GM18867 (cell line): ENCODE results near the gene GRID1.
A peak's percentile ranks its signal among the peaks of the same experiment; 100 is the strongest.

Experiments
- ATAC-seq: cut with Tn5 transposase; IDR thresholded peaks from one replicate; pipeline ENCODE4 v1.9.1; 2021; ENCODE audit warnings: mild to moderate bottlenecking, moderate library complexity; ENCODE audit not compliant: unreplicated experiment

Gene GRID1

DNA sequence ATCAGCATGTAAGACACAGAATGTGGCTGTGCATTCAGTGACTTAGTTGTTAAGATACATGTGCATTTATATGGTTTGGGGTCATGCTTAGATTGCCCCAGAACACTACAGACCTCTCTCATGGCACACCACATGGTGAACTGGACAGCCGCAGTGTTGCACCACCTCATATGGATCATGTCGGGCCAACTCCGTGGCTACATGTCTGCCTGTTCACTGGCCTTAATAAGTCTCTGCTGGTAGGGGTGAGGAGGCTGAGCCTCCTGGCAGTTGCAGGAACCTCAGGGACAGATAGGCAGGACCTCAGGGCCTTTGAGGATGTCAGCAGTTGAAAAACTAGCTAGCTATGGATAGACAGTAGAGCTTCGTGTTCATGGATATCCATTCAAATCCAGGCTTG lies 751.0 kb downstream of the GRID1 start:
- no peak for ATAC-seq

DNA sequence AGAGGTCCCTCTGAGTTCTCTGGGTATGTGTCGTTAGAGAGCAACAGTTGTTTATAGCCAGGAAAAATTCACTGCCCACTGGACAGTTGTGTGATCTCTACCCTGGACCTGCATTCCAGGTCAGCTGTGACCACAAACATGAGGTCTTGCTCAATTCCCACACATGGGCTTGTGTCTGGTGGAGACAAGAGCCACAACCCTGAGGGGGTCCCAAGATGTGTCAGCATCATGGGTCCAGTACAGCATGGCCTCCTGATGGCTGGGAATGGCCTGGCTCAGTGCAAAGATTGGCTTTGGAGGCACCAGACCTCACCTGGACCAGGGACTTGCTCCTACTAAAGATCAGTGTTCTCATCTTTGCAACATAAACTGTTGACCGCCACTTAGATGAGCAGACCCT lies 751.6 kb downstream of the GRID1 start:
- ATAC-seq, result no peak

DNA sequence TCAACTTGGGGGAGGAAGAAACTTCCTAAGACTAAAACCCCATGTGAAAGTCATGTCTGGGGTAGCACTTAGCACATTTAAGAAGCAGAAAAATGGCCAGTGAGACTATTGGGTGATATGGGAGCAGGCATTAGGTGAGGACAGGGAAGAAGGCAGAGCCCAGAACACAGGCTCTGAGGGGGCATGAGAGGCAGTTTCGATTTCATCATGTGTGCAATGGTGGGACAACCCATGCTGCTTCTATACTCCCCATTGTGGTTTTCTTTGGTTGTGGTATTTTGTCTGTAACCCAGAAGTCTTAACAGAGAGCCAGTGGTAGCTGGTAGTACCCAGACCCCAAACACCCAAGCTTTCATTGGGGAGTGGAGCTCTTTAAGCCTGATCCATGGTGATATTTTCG lies 752.0 kb downstream of the GRID1 start:
- no peak for ATAC-seq

DNA sequence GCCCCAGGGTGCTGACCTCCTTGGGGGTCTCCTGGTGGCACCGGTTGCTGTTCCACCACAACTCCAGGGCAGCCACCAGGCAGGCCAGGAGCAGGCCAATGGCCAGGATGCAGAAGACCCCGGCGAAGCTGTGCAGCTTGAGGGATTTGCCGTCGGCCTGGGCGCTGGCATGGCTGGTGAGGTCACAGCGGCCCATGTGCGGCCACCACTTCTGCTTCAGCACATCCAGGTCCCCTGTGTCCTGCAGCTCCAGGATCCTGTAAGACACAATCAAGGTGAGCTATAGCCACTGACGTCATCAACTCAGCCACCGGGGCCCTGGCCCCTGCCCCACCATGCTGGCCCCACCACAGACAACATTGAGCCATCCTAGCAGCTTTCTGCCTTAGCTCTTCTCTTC lies 753.2 kb downstream of the GRID1 start:
- ATAC-seq, result no peak

DNA sequence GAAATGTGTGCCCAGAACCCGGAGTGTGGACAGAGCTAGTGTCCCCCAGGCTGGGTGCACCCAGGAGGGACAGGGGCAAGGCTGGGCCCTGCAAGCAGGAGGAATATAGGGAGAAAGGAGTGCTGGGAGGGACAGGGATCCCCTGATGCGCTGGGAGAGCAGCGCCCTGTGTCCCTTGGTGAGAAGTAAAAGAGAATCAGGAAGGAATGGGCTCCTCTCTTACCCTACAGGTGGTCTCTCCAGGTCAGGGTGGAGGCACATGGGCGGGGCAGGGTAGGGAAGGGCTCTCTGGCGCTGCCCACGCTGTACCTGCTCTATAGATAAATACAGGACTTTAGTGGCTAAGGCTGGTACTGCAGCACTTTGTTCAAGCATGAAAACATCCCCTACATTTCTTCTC lies 753.8 kb downstream of the GRID1 start:
- ATAC-seq, result peak; percentile 57

DNA sequence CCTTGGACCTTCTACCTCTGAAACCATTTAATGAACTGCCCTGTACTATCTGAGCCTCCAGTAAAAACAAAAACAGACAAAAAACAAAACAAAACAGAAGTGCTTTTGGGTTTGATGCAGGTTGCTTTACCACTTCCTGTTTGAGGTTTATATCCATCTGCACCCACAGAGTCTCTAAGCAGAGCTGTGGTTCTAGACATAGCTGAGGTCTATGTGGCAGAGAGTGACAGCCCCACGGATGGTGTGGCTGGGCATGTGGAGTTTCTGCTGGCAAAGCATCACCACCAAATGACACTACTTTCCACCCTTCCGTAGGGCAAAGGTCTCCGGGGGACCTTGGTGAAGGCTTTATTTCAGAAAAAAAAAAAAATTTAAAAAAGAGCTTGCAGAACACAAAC lies 754.2 kb downstream of the GRID1 start:
- peak; percentile 98 for ATAC-seq

DNA sequence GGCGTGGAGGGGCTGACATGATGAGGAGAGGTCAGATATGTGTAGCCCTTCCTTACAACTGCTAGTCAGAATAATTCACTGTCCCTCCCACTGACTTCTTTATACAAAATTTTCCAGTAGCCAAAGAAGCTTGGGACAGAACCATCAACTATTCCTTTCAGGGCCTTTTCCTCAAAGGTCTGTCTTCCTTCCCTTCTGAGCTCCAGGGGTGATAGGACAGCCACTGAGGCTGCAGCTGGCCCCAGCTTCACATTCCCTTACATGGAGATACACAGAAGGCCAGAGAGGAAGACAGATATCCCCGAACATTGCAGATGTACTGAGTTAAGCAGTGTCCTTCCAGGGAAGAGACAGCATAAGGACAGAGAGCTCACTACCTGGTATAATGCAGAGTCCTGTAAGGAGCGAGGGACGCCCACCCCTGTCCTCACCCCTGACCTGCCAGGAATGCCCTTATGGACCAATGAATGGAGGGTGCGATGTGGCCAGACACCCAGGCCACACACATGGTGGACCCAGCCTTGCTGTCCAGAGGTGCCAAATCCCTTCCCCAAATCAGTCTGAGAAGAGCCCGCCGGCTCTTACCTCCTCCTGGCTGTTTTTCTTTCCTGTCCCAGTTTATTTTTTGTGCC lies 754.7 kb downstream of the GRID1 start:
- no peak for ATAC-seq

DNA sequence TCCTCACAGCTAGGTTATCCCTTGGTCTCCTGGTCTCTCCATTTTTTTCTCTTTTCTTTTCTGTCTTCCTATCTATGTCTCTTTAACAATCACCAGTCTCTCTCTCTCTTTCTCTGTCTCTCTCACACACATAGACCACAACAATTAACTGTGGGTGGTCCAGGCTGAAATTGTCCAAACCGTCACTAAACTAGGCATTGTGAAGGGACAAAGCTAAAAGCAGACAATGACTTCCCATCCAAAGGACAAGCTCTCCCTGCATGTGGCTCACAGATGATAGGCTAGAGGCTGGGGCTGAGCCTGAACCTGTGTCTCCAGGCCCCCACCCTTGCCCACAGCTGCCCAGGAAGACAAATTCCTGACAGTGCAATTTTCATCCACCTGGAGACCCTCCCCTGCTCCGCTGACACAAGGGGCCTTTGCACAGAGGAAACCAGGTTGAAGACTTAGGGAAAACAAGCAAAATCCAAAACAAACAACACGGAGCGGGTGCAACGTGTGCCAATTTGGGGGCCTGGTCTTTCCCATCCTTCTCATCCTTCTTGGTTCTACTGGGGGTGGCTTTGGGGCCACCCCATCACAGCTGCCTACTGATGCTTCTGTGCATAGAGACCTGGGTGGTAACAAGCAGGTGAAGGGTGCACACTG lies 755.4 kb downstream of the GRID1 start:
- no peak for ATAC-seq

DNA sequence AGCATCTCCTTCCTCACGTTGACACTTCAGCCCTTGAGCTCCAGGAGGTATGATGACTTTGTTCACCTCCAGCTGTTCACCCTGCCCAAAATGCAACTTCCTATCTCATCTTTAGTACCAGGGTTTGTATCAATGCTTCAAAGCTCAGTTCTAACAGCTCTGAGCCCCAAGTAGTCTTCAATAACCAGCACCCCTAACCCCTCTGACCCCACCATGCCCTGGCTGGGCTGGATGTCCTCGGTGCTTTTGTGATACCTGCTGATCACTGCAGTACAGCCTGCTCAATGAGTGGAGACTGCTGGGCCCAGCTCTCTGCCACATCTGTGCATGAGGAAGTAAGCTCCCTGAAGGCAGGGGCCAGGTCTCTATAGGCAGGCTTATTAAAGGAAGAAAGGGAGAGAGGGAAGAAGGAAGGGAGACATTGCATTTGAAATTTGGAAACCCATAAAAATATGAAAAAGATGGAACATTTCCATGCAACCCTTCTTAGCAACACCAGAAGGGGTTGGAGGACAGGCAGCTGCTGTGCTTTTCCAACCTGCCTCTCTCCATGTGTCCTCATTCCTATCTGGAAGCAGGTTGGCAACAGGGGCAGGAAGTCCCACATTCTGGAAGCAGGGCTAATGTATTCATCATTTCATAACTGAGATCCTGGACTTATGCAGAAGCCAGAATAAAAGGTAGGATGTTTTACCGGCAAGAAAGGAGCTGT lies 756.1 kb downstream of the GRID1 start:
- ATAC-seq, result no peak

DNA sequence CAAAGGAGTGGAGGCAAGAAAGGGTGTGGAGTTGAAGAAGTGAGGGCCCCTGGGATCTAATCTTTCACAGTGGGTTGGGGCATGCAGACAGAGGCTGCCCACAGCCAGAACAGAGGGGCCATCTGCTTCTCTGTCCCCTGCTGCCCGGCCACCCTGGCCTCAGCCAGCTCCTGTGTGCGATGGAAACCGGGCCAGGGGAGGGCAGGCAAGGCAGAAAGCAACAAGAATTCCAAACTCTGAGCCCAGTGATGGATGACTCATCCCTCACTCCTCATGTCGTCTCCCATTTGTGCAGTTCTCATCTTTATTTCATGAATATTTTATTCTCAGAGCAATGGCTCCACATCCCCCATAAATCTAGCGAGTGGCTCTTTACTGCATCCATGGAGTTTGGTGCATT lies 757.1 kb downstream of the GRID1 start:
- ATAC-seq, result no peak

DNA sequence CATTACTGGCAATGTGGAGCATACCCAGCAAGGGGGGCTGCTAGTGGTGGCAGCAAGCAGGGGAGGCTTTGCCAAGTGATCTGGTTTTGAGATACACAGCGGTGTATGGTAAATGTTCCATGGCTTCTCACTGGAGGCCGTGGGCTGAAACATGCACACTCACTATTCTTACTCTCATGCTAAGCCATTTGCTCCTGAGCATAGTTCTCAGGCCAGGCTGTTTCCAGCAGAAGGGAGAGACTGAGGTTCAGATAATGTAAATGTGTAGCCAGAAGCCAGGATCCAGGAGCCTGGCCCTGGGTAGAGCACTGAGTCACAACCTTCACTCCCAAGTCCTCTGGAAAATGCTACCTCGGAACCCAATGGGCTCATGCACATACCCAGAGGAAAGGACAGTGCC lies 757.9 kb downstream of the GRID1 start:
- no peak for ATAC-seq

DNA sequence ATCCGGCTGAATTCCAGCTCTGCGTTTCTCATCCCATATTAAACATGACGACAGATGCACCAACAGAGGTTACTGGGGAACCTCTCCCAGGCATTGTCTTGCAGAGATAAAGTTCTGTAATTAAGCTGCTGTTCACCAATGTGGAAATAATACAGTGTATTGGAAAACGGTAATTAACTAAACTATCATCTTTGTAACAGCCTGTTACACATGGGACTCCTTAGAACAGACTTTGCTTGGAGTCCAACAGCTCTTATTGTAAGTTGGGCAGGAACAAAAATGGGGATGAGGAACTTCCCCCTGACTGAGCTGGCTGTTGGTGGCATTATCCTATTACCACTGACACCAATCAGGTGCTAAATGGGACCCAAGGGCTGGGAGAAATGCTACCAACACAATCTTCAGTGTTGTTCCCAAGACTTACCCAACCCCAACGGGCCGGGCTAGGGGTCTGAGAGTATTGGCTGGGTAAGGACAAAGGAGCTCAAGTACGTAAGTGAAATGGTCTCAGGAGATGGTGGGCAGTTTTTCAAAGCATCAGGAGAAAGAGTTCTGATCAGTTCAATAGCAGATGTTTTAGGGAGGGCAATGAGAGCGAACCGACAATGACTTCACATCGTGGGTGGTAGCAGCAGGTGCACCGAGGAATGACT lies 759.4 kb downstream of the GRID1 start:
- ATAC-seq, result no peak

DNA sequence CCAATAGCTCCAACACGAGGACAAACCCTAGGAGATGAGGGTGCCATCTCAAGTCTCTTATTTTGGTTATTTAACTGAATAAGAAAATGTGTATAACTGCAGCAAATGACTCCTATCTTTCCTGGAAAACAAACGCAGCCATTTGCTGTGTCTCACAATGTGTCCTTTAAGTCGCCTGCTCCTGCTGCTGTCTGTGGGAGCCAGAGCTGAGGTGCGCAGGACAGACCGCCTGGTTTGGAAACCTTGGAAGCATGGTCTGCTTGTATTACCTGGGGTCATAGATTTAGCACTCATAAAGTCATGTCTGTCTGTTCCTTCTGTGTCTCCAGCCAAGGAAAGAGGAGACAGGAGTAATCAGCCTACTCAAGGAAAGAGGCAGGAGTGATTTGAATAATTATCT lies 760.2 kb downstream of the GRID1 start:
- ATAC-seq, result no peak

DNA sequence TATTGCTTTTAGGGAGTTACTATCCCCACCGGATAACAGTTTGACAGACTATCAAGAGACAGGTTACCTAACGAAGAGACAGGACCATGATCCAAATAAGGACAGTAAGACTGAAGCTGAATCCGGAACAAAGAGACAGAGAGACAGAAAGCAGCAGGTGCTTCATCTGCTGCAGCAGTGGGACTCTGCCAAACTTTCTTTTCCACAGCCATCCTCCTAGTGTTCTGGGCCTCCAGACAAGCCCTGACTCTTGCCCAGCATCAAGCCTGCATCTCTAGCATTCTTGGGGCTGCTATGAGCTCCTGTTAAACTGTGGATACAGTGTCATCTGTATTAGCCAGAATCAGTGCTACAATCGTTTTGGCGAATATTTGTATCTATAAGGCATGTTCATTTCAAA lies 761.7 kb downstream of the GRID1 start:
- no peak for ATAC-seq

DNA sequence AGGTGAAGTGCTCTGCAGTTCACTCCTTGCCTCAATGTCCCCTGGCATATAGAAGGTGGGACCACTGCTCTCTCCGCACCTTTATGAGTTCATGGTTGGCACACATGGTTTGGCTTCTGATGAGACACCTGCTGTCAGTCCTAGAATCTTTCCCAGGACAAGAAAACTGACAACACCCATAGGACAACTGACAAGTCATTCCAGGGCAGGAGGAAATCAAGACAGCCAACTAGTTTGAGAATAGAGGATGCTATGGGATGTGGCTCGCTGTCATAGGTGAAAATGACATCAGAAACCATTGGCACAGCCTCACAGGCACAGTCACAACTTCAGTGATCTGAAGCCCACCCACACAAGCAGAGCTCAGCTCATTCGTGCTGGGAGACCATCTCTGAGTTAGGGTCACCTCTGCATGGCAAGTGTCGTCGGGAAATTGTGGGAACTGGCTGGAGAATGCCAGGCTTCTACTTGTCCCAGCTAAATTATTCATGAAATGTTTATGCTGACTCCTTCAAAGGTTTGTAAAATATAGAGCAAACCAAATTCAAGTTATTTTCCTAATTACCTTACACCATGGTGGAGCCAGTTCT lies 762.4 kb downstream of the GRID1 start:
- ATAC-seq, result no peak

DNA sequence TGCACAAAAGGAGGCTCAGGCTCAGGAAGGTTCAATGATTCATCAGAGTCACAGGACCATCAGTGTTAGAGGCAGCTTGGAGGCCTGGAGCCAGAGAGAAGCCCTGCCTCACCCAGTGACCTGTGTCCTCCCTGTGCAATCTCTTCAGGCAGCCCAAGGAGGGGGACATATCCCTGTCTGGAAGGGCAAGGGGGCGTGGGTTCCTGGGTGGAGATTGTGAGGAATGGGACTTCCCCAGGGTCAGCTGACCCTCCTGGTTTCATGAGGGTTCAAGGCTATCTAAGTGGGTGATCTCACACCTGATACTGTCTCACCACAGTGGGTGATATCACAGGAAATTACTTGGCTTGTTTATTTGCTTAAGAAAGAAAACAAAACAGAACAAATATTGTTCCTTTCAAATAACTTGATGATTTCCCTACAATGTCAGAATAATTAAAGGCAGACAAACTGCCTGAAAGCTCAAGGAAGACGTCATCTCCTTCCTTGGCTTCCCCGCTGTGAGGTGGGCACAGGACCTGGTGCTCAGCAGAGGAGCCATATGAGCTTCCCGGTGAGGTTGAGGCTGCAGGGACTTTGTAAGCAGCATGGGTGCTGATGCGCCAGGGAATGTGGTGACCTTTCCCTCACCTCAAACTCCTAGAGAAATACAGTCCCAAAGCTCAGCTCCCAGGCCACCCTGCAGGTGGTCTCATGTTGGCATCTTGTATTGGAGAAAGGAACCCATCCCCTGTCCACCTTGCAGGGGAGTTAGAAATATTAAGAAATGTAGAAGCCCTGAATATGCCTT lies 763.2 kb downstream of the GRID1 start:
- no peak for ATAC-seq

DNA sequence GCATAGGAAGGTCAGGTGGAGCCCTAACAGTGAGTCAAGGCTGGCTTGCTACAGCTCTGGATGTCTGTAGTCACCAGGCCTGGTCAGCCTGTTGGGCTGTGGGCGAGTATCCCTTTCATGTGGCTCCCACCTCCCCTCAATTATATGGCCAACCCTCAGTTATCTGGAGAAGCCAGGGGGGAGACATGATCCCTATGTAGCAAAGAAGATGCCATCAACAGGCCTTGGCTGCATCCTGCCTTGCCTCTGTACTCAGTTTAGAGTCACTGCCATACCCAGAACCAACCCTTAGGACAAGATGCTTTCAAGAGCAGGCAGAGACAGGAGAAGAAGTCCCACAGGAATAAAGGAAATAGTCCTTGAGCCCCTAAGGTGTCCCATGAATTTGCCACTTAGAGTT lies 763.9 kb downstream of the GRID1 start:
- no peak for ATAC-seq

DNA sequence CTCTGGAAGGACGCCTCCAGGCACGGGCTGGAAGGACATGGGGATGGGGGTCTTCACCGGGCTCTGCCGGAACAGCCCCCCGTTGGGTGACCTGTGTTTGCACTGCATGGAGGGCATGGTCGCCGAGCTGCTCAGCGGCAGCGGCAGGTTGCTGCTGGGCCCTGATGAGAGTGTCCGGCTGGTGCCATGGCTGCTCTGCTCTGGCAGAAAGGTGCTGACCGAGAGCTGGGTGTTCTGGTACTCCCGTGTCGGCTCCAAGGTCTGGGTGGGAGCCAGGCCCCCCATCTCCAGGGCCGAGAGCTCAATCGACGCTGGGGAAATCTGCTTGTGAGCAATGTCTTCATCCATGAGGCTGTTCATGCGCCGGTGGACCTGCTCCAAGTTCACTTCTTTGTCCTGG lies 764.3 kb downstream of the GRID1 start:
- ATAC-seq, result no peak

DNA sequence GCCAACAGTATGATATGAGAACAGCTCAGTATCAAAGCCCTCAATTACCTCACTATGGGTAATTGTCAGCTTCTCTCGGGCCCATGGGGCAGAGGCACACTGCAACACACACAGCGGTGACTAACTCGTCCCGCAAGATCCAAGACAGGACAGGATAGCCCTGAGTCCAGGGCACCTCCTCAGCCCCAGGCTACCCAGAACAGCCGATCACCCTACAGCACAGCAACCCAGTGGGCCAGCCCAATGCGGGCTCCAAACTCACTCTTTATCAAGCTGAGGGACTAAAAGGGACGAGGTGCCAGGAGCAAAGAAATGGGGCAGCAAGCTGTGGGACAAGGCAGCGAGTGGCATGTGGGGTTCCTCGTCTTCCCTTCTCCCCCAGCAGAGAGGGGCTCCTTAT lies 765.1 kb downstream of the GRID1 start:
- no peak for ATAC-seq

DNA sequence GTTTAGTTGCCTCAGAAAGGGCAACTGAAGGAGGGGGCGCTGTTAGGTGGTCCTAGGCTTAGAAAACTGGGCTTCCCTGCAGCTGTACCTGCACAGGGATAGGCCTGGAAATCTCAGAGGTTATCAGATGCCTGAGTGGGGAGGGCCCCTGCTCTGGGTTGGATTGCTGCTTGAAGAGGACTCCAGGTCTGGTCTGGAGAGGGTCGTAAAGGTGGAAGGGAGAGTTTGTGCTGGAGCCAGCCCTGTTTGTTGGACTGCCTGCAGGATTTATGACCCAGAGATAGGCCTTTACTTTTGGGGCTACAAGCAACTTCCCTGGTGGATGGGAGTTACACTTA lies 765.9 kb downstream of the GRID1 start:
- no peak for ATAC-seq
